ENCODE results near the gene SART3. TPM values are rescaled to one million over a fixed set of nuclear protein-coding genes. Genes with fewer than 3 reads are reported as not detected.

Gene SART3
- total and polyA plus RNA-seq, 2 of the 8 experiments (the other 6 are each of a cell fraction or from before 2014, with no cell fraction given): 16.0 to 103 TPM

GRCh38 chr12:108566452-108566851 is 5.5 kb upstream of the SART3 start:
- no peaks in the 10 kb centered on the region for H3K27me3 ChIP-seq (replicated peaks in 1 of 4; ENCODE audit: control insufficient read depth in 3 of 4, extremely low read depth in 1 of 4, insufficient read depth in 3 of 4, low read length in 3 of 4)
- H2BK12ac ChIP-seq (ENCODE audit: low read depth, low read length): no peak overlapping the region
- peaks cover 0 to 4% of the 10 kb centered on the region in 2 experiments for H4K20me1 ChIP-seq (replicated peaks in 1 of 2; ENCODE audit: control insufficient read depth in 1 of 2, insufficient read depth in 2 of 2, low read length in 2 of 2)
- no peaks in the 10 kb centered on the region for H3K79me1 ChIP-seq (ENCODE audit: low read depth, low read length)
- no peak for DNase-seq (ENCODE audit: low read depth in 1 of 2, low spot score in 2 of 2)
- 95% methylated on average over 4 of the region's 4 CpGs; no CpG with 5 or more reads in 1 of the 2 experiments for WGBS, 2 experiments (ENCODE audit: extremely low coverage in 1 of 2, insufficient coverage in 1 of 2, insufficient read length in 1 of 2, insufficient replicate concordance in 2 of 2, low coverage in 1 of 2, low lambda C conversion rate in 2 of 2, missing lambda C conversion rate in 1 of 2)
- H3K9me3 ChIP-seq (ENCODE audit: insufficient read depth in 2 of 2, low read depth in 1 of 2, low read length in 1 of 2): no peaks in the 10 kb centered on the region
- peaks cover 0 to 13% of the 10 kb centered on the region in 2 experiments; a peak in 3 of 4 replicates for H3K79me2 ChIP-seq (ENCODE audit: control insufficient read depth in 1 of 2, insufficient read depth in 2 of 2, low read length in 2 of 2)
- no peak overlapping the region for H3K27ac ChIP-seq (ENCODE audit: low read depth, low read length)
- H3K18ac ChIP-seq (ENCODE audit: extremely low read depth, low read length): no peak overlapping the region
- H2AFZ ChIP-seq (ENCODE audit: low read length): no peak overlapping the region
- no peak overlapping the region for H3K14ac ChIP-seq (ENCODE audit: insufficient read length)
- POLR2A ChIA-PET (ENCODE audit: partially characterized antibody): interaction anchor here (1.6 to 2.8 kb wide), 4 partner anchors 38 to 56 kb away, joined by 5 to 12 read pairs (median 6); no protein-coding TSS in a partner anchor
- no peak for FAIRE-seq
- no peak overlapping the region for H3K9ac ChIP-seq (replicated peaks in 1 of 4; ENCODE audit: extremely low read depth in 1 of 4, low read depth in 3 of 4, low read length in 3 of 4)
- no peak overlapping the region for H3K4me3 ChIP-seq (ENCODE audit: extremely low read depth in 1 of 4, insufficient read depth in 2 of 4, low read depth in 3 of 4, low read length in 4 of 4)
- no peak overlapping the region for H2BK15ac ChIP-seq (ENCODE audit: low read length)
- H4K91ac ChIP-seq (replicated peaks; ENCODE audit: insufficient read length, low read length): no peak overlapping the region
- no peak overlapping the region for H2BK120ac ChIP-seq (replicated peaks; ENCODE audit: low read depth, low read length)
- no peaks in the 10 kb centered on the region for H3K4me1 ChIP-seq (replicated peaks in 1 of 4; ENCODE audit: control insufficient read depth in 3 of 4, insufficient read depth in 4 of 4, low read length in 3 of 4)
- H2BK20ac ChIP-seq (ENCODE audit: low read length): no peak overlapping the region
- no peak overlapping the region for H3K56ac ChIP-seq (replicated peaks; ENCODE audit: insufficient read length, low read depth, low read length)
- no peak overlapping the region for H2BK5ac ChIP-seq (ENCODE audit: low read depth, low read length)
- no peak overlapping the region for H3K4ac ChIP-seq (replicated peaks; ENCODE audit: insufficient read length, low read depth, low read length)
- no peak overlapping the region for H4K8ac ChIP-seq (ENCODE audit: extremely low read depth, insufficient read depth, low read length)
- H3K4me2 ChIP-seq (ENCODE audit: insufficient read depth in 1 of 2, low read depth in 2 of 2, low read length in 2 of 2): no peak overlapping the region
- H4K5ac ChIP-seq (ENCODE audit: insufficient read length, low read depth, low read length): no peak overlapping the region
- peaks cover 10% of the 10 kb centered on the region; the same call in 1 of the 2 replicates for H3K23me2 ChIP-seq (ENCODE audit: low read depth, low read length)
- H3K36me3 ChIP-seq (ENCODE audit: control insufficient read depth in 2 of 4, insufficient read depth in 4 of 4, low read length in 3 of 4): peaks cover 24 to 55% (median 47%) of the 10 kb centered on the region in 4 experiments
- CTCF ChIA-PET (ENCODE audit: partially characterized antibody): interaction anchor here (1.0 to 24.3 kb wide), 5 partner anchors 11 to 410 kb away, joined by 3 to 523 read pairs (median 5); no protein-coding TSS in a partner anchor
- no peak overlapping the region for H2AK5ac ChIP-seq (ENCODE audit: low read depth, low read length)
- H3K23ac ChIP-seq (ENCODE audit: insufficient read length): no peak overlapping the region
- TF ChIP-seq NANOG (IDR thresholded peaks at IDR 0.05; ENCODE audit: insufficient read depth, low read depth, low read length, poor library complexity, severe bottlenecking): no peak
- TF ChIP-seq CTCF (IDR thresholded peaks at IDR 0.05; ENCODE audit: control extremely low read depth in 1 of 3, insufficient read depth in 1 of 3, low read depth in 1 of 3, low read length in 3 of 3): no peak

Measured in H1 (cell line).